ENCODE measurements around the gene ARHGAP23. TPM values are rescaled to one million over a fixed set of nuclear protein-coding genes. Genes with fewer than 3 reads are reported as not detected.

The ARHGAP23 gene
- total RNA-seq, 1 donor from 2014 or later, result 177 TPM

DNA sequence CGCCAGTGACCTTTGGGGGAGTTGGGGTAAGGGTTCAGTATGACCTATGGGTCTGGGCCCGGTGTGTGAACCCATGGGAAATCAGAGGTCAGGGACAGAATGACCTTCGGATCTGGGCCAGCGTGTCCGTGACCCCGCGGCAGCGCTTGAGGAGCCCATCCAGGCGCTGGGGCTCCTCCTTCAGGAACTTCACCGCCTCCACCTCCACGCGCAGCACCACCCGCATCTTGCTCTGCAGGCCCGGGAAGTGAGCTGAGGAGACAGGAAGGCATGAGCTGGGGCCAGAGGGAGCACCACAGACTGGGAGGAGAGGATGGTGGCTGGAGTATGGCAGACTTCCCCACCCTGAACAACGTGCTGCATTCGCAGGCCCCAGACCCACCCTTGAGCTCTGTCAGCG lies 124.1 kb downstream of the ARHGAP23 start:
- Mint-ChIP-seq H3K27ac (ENCODE audit: unreplicated experiment) (no peak overlapping the region), H3K9me3 (ENCODE audit: unreplicated experiment) (no peaks in the 10 kb centered on the region), H3K27me3 (ENCODE audit: unreplicated experiment) (peaks cover 24% of the 10 kb centered on the region), H3K36me3 (ENCODE audit: unreplicated experiment) (no peaks in the 10 kb centered on the region), H3K4me3 (ENCODE audit: unreplicated experiment) (no peak overlapping the region), H3K4me1 (ENCODE audit: unreplicated experiment) (no peaks in the 10 kb centered on the region)
- no peak for DNase-seq (ENCODE audit: extremely low spot score, unreplicated experiment)
- TF ChIP-seq, protein P1, sequence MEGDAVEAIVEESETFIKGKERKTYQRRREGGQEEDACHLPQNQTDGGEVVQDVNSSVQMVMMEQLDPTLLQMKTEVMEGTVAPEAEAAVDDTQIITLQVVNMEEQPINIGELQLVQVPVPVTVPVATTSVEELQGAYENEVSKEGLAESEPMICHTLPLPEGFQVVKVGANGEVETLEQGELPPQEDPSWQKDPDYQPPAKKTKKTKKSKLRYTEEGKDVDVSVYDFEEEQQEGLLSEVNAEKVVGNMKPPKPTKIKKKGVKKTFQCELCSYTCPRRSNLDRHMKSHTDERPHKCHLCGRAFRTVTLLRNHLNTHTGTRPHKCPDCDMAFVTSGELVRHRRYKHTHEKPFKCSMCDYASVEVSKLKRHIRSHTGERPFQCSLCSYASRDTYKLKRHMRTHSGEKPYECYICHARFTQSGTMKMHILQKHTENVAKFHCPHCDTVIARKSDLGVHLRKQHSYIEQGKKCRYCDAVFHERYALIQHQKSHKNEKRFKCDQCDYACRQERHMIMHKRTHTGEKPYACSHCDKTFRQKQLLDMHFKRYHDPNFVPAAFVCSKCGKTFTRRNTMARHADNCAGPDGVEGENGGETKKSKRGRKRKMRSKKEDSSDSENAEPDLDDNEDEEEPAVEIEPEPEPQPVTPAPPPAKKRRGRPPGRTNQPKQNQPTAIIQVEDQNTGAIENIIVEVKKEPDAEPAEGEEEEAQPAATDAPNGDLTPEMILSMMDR (IDR thresholded peaks at IDR 0.05), result no peak

DNA sequence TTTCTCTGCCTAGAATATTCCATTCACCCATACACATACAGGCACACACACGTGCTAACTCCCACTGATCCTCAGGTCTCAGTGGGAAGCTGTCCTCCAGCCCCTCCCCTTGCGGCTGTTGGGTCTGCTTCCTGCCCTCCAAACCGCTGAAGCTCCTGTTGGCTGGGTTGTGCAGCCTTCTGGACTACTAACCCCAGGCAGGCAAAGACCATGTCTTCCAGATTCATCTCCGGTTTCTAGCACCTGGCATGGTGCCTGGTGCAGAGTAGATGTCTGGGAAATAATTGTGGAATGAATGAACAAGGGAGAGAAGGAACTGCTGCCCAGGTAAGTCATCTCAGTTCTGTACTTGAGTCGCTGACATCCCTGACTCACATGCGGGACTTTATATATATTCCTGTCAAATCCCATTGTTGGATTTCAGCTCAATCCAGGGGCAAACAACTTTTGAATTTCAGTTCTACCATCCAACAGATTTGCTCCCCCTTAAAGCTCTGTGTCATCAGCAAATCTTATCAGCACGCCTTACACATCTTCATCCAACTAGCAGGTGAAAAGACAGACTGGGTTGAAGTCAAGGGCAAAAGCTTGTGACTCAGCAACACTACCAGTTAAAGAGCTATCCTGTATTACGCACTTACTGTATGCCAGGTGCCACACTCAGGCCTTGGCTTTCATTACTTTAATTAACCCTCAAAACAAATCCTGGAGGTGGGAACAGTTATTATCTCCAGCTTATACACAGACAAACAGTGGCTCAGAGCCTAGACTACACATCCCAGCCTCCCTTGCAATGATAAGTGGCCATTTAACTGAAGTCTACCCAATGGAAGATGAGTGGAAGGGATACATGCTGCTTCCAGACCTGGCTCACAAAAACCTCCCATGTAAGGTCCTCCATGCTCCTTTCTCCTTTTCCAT lies 126.4 kb downstream of the ARHGAP23 start:
- no peaks in the 10 kb centered on the region for H3K36me3 Mint-ChIP-seq (ENCODE audit: unreplicated experiment)
- DNase-seq (ENCODE audit: extremely low spot score, unreplicated experiment), result no peak
- peaks cover 14% of the 10 kb centered on the region for H3K4me1 Mint-ChIP-seq (ENCODE audit: unreplicated experiment)
- no peak overlapping the region for H3K4me3 Mint-ChIP-seq (ENCODE audit: unreplicated experiment)
- TF ChIP-seq, protein P1 (IDR thresholded peaks at IDR 0.05), result no peak
- no peaks in the 10 kb centered on the region for H3K9me3 Mint-ChIP-seq (ENCODE audit: unreplicated experiment)
- no peak overlapping the region for H3K27ac Mint-ChIP-seq (ENCODE audit: unreplicated experiment)
- peaks cover 29% of the 10 kb centered on the region for H3K27me3 Mint-ChIP-seq (ENCODE audit: unreplicated experiment)

DNA sequence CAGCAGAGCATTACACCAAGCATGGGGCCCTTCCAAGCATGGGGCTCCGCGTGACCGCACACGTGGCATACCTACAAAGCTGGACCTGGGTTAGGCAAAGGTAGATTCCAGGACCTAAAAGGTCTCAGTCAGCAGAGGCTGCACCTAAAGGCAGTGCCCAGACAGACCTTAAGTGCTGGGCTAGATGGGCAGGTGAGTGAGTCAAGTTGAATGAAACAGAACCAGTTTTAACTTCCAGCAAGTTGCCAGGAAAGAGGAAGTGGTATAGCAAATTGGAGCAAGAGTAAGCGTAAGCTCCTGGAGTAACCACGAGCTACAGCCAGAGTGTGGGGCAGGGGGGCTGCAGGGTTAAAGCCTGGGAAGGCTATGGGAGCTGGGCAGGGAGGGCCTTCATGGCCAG lies 128.0 kb downstream of the ARHGAP23 start:
- no peaks in the 10 kb centered on the region for H3K36me3 Mint-ChIP-seq (ENCODE audit: unreplicated experiment)
- no peak overlapping the region for H3K4me3 Mint-ChIP-seq (ENCODE audit: unreplicated experiment)
- peaks cover 14% of the 10 kb centered on the region for H3K4me1 Mint-ChIP-seq (ENCODE audit: unreplicated experiment)
- peaks cover 42% of the 10 kb centered on the region for H3K27me3 Mint-ChIP-seq (ENCODE audit: unreplicated experiment)
- no peak for DNase-seq (ENCODE audit: extremely low spot score, unreplicated experiment)
- no peaks in the 10 kb centered on the region for H3K9me3 Mint-ChIP-seq (ENCODE audit: unreplicated experiment)
- TF ChIP-seq, protein P1 (IDR thresholded peaks at IDR 0.05), result no peak
- H3K27ac Mint-ChIP-seq (ENCODE audit: unreplicated experiment), result no peak overlapping the region

DNA sequence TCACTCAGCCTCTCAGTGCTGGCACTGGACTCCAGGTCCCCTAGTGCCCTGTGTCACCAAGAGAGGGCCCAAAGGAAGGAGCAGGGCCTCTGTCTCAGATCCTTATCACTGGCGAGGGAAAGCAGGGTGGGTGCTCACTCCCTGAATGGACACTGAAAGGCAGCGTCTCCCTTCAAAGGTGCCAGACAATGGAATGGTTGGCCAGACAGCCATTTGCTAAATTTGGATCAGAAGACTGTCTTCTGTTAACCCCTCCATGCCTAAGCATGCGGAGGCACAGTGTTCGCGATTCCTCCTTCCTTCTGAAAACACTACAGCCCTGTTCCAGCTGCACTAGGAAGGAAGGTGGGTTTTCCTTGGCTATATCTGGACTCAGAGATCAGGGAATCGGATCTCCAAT lies 129.1 kb downstream of the ARHGAP23 start:
- DNase-seq (ENCODE audit: extremely low spot score, unreplicated experiment), result no peak
- H3K4me3 Mint-ChIP-seq (ENCODE audit: unreplicated experiment), result no peak overlapping the region
- no peaks in the 10 kb centered on the region for H3K36me3 Mint-ChIP-seq (ENCODE audit: unreplicated experiment)
- no peak overlapping the region for H3K27ac Mint-ChIP-seq (ENCODE audit: unreplicated experiment)
- peaks cover 14% of the 10 kb centered on the region for H3K4me1 Mint-ChIP-seq (ENCODE audit: unreplicated experiment)
- TF ChIP-seq, protein P1 (IDR thresholded peaks at IDR 0.05), result no peak
- H3K27me3 Mint-ChIP-seq (ENCODE audit: unreplicated experiment), result peaks cover 46% of the 10 kb centered on the region
- H3K9me3 Mint-ChIP-seq (ENCODE audit: unreplicated experiment), result no peaks in the 10 kb centered on the region

Data from osteocyte (in vitro differentiated cells).